Skin epidermis (tissue), 12 donors: ENCODE results near the gene SEPHS1.
"Not testable (repeated sequence)": the region's sequence is repeated elsewhere in the genome, so short reads cannot be mapped to it uniquely, and the experiment has no call there.

Source experiments
- H3K27ac ChIP-seq, 21 experiments: fragments of 200-600 bp; sonication (generic) in 11 of 21; one replicate each; pipeline ENCODE4 v1.5.0; 2020; ENCODE audit warnings: mild to moderate bottlenecking in 3 of 21, inconsistent platforms in 2 of 21, moderate library complexity in 2 of 21
- H3K4me3 ChIP-seq, 7 experiments: fragments of 200-600 bp; sonication (generic) in 2 of 7; one replicate each; pipeline ENCODE4 v1.5.0; 2020; ENCODE audit warnings: inconsistent platforms in 2 of 7, mild to moderate bottlenecking in 2 of 7, moderate library complexity in 1 of 7

Gene SEPHS1

GRCh38 chr10:13348216-13349017 lies at the start of gene SEPHS1:
TSS of gene SEPHS1 (minus strand) at chr10:13348293. CDS start at chr10:13344950, 3,343 bp downstream.
- H3K4me3 ChIP-seq = peak within 1 kb of the TSS; percentile 61 to 93 (median 72)
- peak within 1 kb of the TSS; percentile 89 to 99 (median 96) for H3K27ac ChIP-seq

GRCh38 chr10:13397052-13397451 lies 49.0 kb upstream of the SEPHS1 start:
- Histone ChIP-seq H3K27ac (no peak overlapping the region), H3K4me3 (no peak overlapping the region)

GRCh38 chr10:13396369-13396768 lies 48.3 kb upstream of the SEPHS1 start:
- H3K27ac ChIP-seq = no peak overlapping the region
- H3K4me3 ChIP-seq = no peak overlapping the region

GRCh38 chr10:13395540-13395939 lies 47.4 kb upstream of the SEPHS1 start:
- no peak overlapping the region for H3K27ac ChIP-seq

GRCh38 chr10:13393640-13394039 lies 45.5 kb upstream of the SEPHS1 start:
- H3K27ac ChIP-seq = no peak overlapping the region
- no peak overlapping the region for H3K4me3 ChIP-seq

More at GRCh38 chr10:13395540-13395939, 47.4 kb upstream of the SEPHS1 start:
- no peak overlapping the region for H3K4me3 ChIP-seq

- no peak overlapping the region for H3K27ac ChIP-seq
- no peak overlapping the region for H3K4me3 ChIP-seq
These were observed 44.6 kb upstream of the SEPHS1 start for GRCh38 chr10:13392701-13393100.

- no peak overlapping the region for H3K4me3 ChIP-seq
These were observed 42.8 kb upstream of the SEPHS1 start for GRCh38 chr10:13390604-13391522.

GRCh38 chr10:13388478-13389230 lies 40.6 kb upstream of the SEPHS1 start:
- H3K4me3 ChIP-seq = no peak overlapping the region
- H3K27ac ChIP-seq = no peak overlapping the region

More at GRCh38 chr10:13390604-13391522, 42.8 kb upstream of the SEPHS1 start:
- H3K27ac ChIP-seq = no peak overlapping the region

GRCh38 chr10:13386021-13386420 lies 37.9 kb upstream of the SEPHS1 start:
- Histone ChIP-seq H3K4me3 (no peak overlapping the region), H3K27ac (no peak overlapping the region)

GRCh38 chr10:13383399-13383761 lies 35.3 kb upstream of the SEPHS1 start:
- Histone ChIP-seq H3K4me3 (peak overlapping the region in 3 of 7 experiments; percentile 1 to 25 (median 9)), H3K27ac (peak overlapping the region in 4 of 21 experiments; percentile 16 to 54 (median 48))

GRCh38 chr10:13382703-13383398 lies 34.8 kb upstream of the SEPHS1 start:
- peak overlapping the region in 4 of 21 experiments; percentile 16 to 54 (median 48) for H3K27ac ChIP-seq

GRCh38 chr10:13379061-13379460 lies 31.0 kb upstream of the SEPHS1 start:
- not testable (repeated sequence) for H3K4me3 ChIP-seq, H3K27ac ChIP-seq

More at GRCh38 chr10:13382703-13383398, 34.8 kb upstream of the SEPHS1 start:
- H3K4me3 ChIP-seq = peak overlapping the region in 3 of 7 experiments; percentile 1 to 25 (median 9)

- H3K27ac ChIP-seq = no peak overlapping the region
- H3K4me3 ChIP-seq = no peak overlapping the region
These were observed 28.7 kb upstream of the SEPHS1 start for GRCh38 chr10:13376746-13377145.

- H3K27ac ChIP-seq = no peak overlapping the region
- no peak overlapping the region for H3K4me3 ChIP-seq
These were observed 28.2 kb upstream of the SEPHS1 start for GRCh38 chr10:13376297-13376696.

- Histone ChIP-seq H3K4me3 (no peak overlapping the region), H3K27ac (no peak overlapping the region)
These were observed 27.7 kb upstream of the SEPHS1 start for GRCh38 chr10:13375791-13376190.

- no peak overlapping the region for H3K4me3 ChIP-seq
- no peak overlapping the region for H3K27ac ChIP-seq
These were observed 25.6 kb upstream of the SEPHS1 start for GRCh38 chr10:13373644-13374043.

GRCh38 chr10:13372524-13372923 lies 24.4 kb upstream of the SEPHS1 start:
- Histone ChIP-seq H3K27ac (no peak overlapping the region), H3K4me3 (no peak overlapping the region)

- H3K4me3 ChIP-seq = no peak overlapping the region
- H3K27ac ChIP-seq = no peak overlapping the region
These were observed 23.9 kb upstream of the SEPHS1 start for GRCh38 chr10:13371897-13372470.

GRCh38 chr10:13366891-13367290 lies 18.8 kb upstream of the SEPHS1 start:
- no peak overlapping the region for H3K4me3 ChIP-seq

More at GRCh38 chr10:13366891-13367290, 18.8 kb upstream of the SEPHS1 start:
- H3K27ac ChIP-seq = no peak overlapping the region
